Activated T-cell treated with anti-CD3 and anti-CD28 coated beads, Interleukin-2, amount 50 U/mL, for 4 hours (primary cell): Measurements from ENCODE around the gene ZFYVE28. TPM values are rescaled to one million over a fixed set of nuclear protein-coding genes. Genes with fewer than 3 reads are reported as not detected.

ENCODE experiments used
- ATAC-seq, 2 donors: fragments of 200-7000 bp; cut with Tn5 transposase; one replicate each; pipeline ENCODE4 v1.10.0; 2021
- DNase-seq: peaks from one replicate; pipeline ENCODE4 v3.0.0-alpha.2; 2020
- H3K27me3 Mint-ChIP-seq: one replicate; pipeline ENCODE4 v1.8.0; 2021; ENCODE audit warnings: low read depth, mixed read lengths
- H3K36me3 Mint-ChIP-seq: one replicate; pipeline ENCODE4 v1.8.0; 2022; ENCODE audit warnings: mixed read lengths; ENCODE audit not compliant: insufficient read depth
- H3K4me1 Mint-ChIP-seq: one replicate; pipeline ENCODE4 v1.8.0; 2021; ENCODE audit warnings: low read depth, mixed read lengths
- H3K4me3 Mint-ChIP-seq: one replicate; pipeline ENCODE4 v1.8.0; 2021; ENCODE audit warnings: mild to moderate bottlenecking, moderate library complexity, mixed read lengths
- H3K9me3 Mint-ChIP-seq: one replicate; pipeline ENCODE4 v1.8.0; 2021; ENCODE audit warnings: mixed read lengths
- total RNA-seq, 3 donors: library from RNA; stranded (reverse); gene quantifications; one replicate each; pipeline ENCODE4 v1.2.1, GENCODE V29; 2021

The ZFYVE28 gene
- total RNA-seq, 3 donors from 2014 or later, result 7.0 to 10.1 (median 7.1) TPM

DNA sequence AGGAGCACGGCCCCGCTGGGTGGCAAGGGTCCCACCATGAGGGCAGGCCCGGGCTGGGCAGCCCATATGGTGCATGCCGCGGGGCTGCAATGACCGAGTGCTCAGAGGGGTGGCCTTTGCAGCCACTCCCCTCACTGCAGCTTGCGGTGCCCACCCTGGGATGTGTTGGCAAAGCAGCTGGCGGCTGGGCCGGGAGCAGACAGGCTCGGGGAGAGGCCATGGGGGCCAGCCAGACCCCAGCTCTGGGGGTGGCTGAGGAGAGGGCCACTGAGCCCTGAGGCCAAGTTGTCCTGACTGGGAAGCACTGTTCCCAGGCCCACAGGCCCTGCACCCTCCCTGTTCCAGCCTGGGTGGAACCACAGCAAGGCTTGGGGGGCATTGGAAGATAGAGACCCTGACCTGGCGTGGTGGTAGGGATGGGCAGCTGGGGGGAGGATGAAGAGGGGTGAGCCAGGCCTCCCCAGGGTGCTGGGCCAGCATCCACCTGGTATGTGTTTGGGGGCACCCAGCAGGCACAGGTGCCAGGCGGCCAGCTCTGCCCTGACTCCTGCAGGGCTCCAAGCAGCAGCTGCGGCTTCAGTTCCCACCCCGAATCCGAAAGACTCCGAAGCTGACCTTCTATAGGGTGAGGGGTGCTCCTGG lies 32.1 kb upstream of the ZFYVE28 start:
- DNase-seq, result no peak
- no peaks in the 10 kb centered on the region for H3K4me1 Mint-ChIP-seq
- ATAC-seq, result no peak
- no peaks in the 10 kb centered on the region for H3K36me3 Mint-ChIP-seq
- H3K9me3 Mint-ChIP-seq, result no peaks in the 10 kb centered on the region
- no peaks in the 10 kb centered on the region for H3K27me3 Mint-ChIP-seq
- no peak overlapping the region for H3K4me3 Mint-ChIP-seq

DNA sequence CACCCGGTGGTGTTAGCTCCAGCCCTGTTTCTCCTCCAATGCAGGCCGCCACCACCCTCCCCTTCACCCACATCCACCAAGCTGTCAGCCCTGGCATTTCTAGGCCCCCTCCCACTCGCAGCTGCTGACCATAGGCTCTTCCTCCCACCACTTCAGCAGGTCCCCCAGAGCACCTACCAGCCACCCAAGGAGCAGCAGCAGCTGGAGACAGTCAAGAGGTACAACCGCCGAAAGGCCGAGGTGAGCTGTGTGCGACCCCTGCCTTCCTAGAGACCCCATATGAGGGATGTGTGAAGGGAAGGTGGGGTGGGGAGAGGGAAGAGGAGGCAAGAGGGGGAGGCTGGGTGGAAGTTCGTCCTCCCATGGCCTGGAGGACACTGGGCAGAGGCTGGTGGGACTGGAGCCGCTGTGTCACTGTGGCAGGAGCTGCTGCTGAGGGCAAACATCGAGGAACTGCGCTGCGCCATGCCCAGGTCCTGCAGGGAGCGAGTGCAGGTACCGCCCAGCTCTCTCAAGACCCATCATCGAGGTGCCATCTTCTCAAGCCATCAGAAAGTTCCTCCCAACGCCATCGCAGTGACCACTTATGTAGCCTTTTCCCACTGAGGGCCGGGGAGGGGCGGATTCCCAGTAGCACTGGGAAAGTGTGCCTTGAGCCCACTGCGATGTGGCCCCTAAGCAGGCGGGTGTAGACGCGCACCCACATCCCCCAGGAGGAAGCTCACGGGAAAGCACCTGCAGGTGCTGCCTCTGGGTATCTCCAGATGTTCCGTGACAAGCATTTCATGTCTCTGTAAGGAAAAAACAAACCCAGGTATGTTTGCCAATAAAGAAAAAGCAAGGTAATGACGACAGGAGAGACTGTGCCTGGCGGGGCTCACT lies 31.3 kb upstream of the ZFYVE28 start:
- ATAC-seq, result no peak
- H3K36me3 Mint-ChIP-seq, result no peaks in the 10 kb centered on the region
- DNase-seq, result no peak
- no peak overlapping the region for H3K4me3 Mint-ChIP-seq
- no peaks in the 10 kb centered on the region for H3K4me1 Mint-ChIP-seq
- H3K27me3 Mint-ChIP-seq, result no peaks in the 10 kb centered on the region
- H3K9me3 Mint-ChIP-seq, result no peaks in the 10 kb centered on the region

DNA sequence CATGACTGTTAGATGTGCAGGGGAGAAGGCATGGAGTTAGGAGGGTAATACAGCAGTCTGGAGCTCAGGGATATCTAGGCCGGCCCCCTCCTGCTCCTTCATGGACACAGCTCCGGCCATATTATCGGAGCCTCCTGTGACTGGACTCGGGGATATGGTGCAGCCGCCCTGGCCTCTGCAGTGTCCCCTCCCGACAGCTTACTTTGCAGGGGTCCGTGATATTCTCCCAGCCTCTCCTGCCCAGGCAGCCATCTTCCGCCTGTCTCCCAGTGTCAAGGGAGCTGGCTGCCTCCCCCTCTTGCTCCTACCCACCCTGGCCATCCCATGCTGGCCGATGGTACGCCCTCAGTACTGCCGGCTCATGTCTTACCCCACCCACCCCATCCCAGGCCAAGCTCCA lies 30.6 kb upstream of the ZFYVE28 start:
- DNase-seq, result no peak
- no peaks in the 10 kb centered on the region for H3K9me3 Mint-ChIP-seq
- H3K27me3 Mint-ChIP-seq, result no peaks in the 10 kb centered on the region
- no peak for ATAC-seq
- H3K36me3 Mint-ChIP-seq, result no peaks in the 10 kb centered on the region
- no peak overlapping the region for H3K4me3 Mint-ChIP-seq
- no peaks in the 10 kb centered on the region for H3K4me1 Mint-ChIP-seq

DNA sequence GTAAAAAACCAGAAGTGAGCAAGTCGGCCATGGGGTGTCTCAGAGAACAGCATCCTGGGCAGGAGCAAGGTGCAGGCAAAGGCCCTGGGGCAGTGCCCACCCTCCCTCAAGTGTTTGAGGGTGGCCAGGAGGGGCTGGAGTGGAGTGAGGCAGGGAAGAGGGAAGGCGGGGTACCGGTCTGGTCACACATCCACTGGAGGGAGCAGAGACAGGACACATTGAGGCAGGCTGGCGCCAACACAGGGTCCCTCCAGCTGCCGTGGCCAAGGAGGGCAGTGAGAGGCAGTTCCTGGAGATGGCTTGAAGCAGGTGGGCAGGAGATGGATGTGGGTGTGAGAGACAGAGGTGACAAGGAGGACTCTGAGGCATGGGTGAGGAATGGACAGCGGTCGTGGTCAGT lies 30.1 kb upstream of the ZFYVE28 start:
- no peaks in the 10 kb centered on the region for H3K36me3 Mint-ChIP-seq
- no peak for DNase-seq
- H3K27me3 Mint-ChIP-seq, result no peaks in the 10 kb centered on the region
- no peak overlapping the region for H3K4me3 Mint-ChIP-seq
- ATAC-seq, result no peak
- H3K4me1 Mint-ChIP-seq, result no peaks in the 10 kb centered on the region
- no peaks in the 10 kb centered on the region for H3K9me3 Mint-ChIP-seq

DNA sequence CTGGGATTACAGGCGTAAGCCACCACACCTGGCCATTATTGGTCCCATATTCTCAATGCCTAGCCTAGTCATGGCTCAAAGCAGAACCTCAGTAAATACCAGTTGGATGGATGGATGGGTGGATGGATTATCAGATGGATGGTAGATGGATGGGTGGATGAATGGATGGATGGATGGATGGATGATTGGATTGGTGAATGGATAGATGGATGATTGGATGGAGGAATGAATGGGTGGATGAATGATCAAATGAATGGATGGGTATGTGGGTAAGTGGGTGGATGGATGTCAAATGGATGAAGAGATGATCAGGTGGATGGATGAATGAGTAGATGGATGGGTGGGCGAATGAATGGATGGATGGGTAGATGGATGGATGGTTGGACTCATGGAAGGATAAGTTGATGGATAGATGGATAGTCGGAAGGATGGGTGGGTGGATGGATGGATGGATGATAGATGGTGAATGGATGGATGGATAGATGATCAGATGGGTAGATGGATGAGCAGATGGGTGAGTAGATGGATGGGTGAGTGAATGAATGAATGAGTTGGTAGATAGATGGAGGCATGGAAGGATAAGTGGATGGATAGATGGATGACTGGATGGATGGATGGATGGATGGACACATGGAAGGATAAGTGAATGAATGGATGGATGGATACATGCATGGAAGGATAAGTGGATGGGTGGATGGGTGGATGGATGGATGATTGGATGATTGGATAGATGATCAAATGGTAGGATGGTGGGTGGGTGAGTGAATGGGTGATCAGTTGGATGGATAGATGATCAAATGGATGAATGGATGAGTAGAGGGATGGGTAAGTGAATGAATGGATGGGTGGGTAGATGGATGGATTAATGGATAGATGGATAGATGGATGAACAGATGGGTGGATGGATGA lies 28.5 kb upstream of the ZFYVE28 start:
- H3K4me3 Mint-ChIP-seq, result no peak overlapping the region
- DNase-seq, result no peak
- no peaks in the 10 kb centered on the region for H3K9me3 Mint-ChIP-seq
- no peaks in the 10 kb centered on the region for H3K4me1 Mint-ChIP-seq
- no peaks in the 10 kb centered on the region for H3K36me3 Mint-ChIP-seq
- H3K27me3 Mint-ChIP-seq, result no peaks in the 10 kb centered on the region
- ATAC-seq, result no peak

DNA sequence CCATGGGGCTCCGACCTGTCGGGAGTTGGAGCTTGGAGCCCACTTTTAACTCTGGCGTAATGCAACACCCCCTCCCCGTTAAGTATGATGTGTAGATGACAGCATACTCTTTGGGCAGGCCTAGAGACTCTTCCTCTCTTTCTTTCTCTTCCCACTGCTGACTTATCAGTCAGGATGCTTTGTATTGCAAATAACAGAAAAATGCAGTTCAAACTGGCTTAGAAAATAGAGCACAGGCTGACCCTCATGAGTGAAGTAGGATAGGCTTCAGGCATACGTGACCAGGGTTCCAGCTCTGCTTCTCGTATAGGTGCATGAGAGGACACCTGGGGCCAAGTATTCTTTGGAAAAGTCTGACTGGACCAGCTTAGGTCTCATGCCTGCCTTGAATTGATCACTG lies 27.1 kb upstream of the ZFYVE28 start:
- H3K27me3 Mint-ChIP-seq, result no peaks in the 10 kb centered on the region
- no peaks in the 10 kb centered on the region for H3K9me3 Mint-ChIP-seq
- ATAC-seq, result no peak
- H3K4me1 Mint-ChIP-seq, result peaks cover 4% of the 10 kb centered on the region
- no peak overlapping the region for H3K4me3 Mint-ChIP-seq
- no peak for DNase-seq
- H3K36me3 Mint-ChIP-seq, result no peaks in the 10 kb centered on the region

DNA sequence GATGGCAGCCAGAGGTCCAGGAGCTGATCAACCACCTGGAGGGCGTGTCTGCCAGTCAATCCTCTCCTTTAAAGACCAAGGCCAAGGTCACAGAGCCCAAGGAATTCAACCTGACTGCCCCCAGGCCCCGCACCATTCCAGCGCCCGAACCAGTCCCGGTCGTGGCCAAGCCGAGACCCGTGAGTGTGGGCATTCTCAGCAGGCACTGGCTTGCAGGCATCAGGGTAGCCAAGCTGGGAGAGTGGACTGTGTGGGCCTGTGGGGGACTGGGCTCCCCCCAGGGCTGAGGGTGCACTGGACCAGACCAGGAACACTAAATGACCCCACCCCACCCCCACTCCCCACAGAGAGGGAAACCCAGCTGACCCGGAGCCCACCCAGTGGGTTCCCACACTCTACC lies 26.7 kb upstream of the ZFYVE28 start:
- no peaks in the 10 kb centered on the region for H3K36me3 Mint-ChIP-seq
- no peak overlapping the region for H3K4me3 Mint-ChIP-seq
- H3K27me3 Mint-ChIP-seq, result no peaks in the 10 kb centered on the region
- no peak for ATAC-seq
- DNase-seq, result no peak
- H3K4me1 Mint-ChIP-seq, result peaks cover 4% of the 10 kb centered on the region
- no peaks in the 10 kb centered on the region for H3K9me3 Mint-ChIP-seq

DNA sequence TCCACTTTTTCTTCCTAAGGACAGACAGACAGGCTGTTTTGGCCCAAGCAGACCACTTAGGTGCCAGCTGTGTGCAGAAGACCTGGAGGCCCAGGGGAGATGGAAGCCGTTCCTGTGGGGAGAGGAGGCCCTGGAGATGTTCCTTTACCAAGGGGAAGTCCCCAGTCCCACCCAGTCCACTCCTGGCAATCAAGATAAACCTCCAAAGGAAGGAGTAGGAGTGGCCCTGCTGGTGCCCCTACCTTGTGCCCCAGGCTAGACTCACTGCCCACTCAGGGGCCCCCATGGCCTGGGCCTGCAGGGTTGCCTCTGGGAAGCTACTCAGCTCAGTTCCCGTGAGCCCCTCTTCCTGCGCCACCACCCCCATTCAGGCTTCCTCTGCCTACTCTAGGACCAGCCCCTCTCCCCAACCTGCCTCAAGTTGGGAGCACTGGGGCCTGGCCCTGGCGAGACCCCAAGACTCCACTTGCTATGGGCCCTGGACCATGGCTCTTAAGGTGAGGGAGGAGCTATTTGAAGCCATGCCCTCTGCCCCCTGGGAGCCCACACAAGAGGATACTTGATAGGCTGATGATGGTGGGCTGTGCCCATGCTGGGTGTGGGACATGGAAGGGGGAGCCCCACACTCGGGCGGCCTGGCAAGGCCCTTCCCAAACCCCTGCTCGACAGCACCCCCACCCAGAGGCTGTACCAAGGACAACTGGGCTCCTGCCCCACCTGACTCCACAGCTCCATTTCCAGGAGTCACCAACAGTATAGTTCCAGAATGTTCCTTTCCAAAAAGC lies 25.7 kb upstream of the ZFYVE28 start:
- Mint-ChIP-seq H3K27me3 (no peaks in the 10 kb centered on the region), H3K4me3 (no peak overlapping the region), H3K9me3 (no peaks in the 10 kb centered on the region), H3K36me3 (no peaks in the 10 kb centered on the region), H3K4me1 (peaks cover 4% of the 10 kb centered on the region)
- no peak for ATAC-seq
- no peak for DNase-seq

DNA sequence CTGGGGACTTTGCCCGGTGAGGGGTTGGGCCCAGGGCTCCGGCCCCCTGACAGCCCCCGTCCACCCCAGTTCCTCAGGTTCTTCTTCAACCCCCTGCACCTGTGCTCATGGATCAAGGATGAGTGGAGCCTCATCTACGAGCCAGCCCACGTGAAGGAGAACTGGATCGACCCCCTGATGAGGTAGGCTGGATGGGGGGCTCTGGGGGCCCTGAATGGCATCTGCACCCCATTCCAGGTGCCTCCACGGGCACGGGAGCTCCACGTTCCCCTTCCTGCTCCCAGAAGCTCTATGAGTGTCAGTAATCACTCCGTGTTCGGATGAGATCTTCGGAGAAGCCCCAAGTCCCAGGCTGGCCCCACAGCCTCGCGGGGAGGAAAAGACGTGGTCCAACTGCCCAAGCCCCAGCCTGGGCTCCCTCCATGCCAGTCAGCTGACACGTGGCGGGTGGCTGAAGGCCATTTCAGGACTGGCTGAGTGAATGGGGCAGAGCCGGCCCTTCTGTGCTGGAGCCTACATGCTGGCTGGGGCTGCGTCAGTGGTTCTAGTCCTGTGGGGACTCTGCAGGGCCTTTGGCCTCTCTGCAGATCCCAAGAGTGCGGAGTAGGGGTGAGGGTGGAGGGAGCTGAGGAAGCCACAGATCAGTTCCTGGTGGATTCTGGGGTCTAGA lies 24.8 kb upstream of the ZFYVE28 start:
- Mint-ChIP-seq H3K4me3 (no peak overlapping the region), H3K27me3 (no peaks in the 10 kb centered on the region), H3K36me3 (no peaks in the 10 kb centered on the region), H3K9me3 (no peaks in the 10 kb centered on the region), H3K4me1 (peaks cover 4% of the 10 kb centered on the region)
- DNase-seq, result no peak
- no peak for ATAC-seq

DNA sequence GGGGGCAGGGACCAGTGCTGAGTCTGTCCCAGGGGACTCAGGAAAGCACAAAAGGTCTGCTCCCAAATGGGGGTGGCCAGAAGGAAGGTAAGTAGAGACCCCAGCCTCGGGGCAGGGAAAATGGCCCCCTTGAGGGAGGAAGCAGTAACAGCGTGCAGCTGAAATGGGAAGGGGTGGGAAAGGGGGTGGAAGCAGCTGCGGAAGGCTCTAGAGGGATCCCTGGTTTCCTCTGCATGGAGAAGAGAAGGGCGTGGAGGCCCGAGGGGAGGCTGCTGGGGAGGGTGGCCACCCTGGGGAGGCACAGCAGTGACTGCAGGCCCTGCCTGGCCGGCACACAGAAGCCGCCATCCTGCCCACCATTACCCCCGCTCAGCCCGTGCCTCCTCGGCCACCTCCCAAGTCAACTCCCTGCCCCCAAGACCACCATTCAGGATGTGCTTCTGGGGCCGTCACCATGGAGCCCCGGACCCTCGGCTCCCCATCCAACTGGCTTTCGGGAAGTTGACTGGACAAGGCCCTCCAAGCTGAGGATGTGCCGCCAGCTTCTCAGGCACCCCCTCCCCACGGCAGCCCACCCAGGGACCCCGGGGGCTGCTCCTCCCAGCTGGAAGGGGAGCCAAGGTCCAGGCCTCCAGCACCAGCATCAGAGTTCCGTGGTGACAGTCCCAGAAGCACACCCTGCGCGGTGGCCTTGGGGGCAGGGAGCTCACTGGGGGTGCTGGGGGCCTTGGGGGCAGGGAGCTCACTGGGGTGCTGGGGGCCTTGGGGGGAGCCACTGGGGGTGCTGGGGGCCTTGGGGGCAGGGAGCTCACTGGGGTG lies 23.9 kb upstream of the ZFYVE28 start:
- Mint-ChIP-seq H3K27me3 (no peaks in the 10 kb centered on the region), H3K4me1 (peaks cover 4% of the 10 kb centered on the region), H3K36me3 (no peaks in the 10 kb centered on the region), H3K4me3 (no peak overlapping the region), H3K9me3 (no peaks in the 10 kb centered on the region)
- DNase-seq (no peak), ATAC-seq (no peak)

DNA sequence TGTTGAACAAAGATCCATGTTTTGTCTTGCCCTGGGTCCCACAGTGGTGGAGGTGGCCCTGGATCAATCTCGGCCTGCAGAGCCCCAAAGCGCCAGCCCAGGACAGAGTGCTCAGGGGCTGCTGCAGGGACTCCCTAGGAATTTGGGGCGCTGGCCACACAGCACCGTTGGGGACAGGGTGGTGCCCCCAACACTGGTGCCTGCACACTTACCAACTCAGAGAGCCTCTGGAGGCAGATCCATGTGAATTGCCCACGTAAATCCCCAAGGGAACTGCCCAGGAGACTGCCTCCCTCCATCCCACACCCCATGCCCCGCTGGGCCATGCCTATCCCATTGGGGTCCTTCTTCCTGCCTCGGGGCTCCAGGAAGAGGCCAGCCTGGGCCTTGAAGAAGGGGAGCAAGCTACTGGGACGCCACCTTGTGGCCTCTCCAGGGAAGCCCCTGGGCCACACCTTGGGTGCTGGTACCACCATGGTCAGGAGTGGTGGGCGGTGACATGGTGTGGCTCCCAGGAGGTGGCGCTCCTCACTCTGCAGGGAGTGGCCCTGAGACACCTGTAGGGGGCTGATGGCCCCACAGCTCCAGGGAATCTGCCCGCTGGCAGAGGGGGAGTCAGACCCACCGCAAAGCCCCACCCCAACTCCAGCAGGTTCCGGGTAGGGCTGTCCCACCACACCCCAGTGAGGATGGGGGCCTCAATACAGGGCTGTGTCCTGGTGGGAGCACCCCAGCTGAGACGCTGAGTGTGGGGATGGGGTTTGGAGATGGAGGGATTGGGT lies 23.1 kb upstream of the ZFYVE28 start:
- Mint-ChIP-seq H3K27me3 (no peaks in the 10 kb centered on the region), H3K9me3 (no peaks in the 10 kb centered on the region), H3K4me3 (no peak overlapping the region), H3K36me3 (no peaks in the 10 kb centered on the region), H3K4me1 (peaks cover 4% of the 10 kb centered on the region)
- DNase-seq, result peak; percentile 63
- peak; percentile 96 for ATAC-seq
